Panc1 (cell line): Measurements from ENCODE around the gene CDK5R1. TPM values are rescaled to one million over a fixed set of nuclear protein-coding genes. Genes with fewer than 3 reads are reported as not detected.

ENCODE experiments used
- ATAC-seq: fragments of 200-7000 bp; cut with Tn5 transposase; 2 replicates; pipeline ENCODE4 v1.9.1; 2020; ENCODE audit warnings: mild to moderate bottlenecking, moderate library complexity
- BruUV-seq: library from RNA; stranded (reverse); fragments of 400-500 nt; replicated peaks from 2 replicates; lab custom pipeline; 2021; lab: Mats Ljungman, UMichigan
- CTCF ChIA-PET: fragments of 300-600 bp; sonication (Branson Sonifier 250); formaldehyde crosslinking; loops from one replicate; lab custom pipeline; 2022; ENCODE audit warnings: antibody characterized with exemption; lab: Charles Lee
- POLR2A ChIA-PET: fragments of 300-600 bp; sonication (Branson Sonifier 250); formaldehyde crosslinking; loops from one replicate; lab custom pipeline; 2022; ENCODE audit warnings: antibody characterized with exemption; lab: Charles Lee
- DNase-seq: peaks from one replicate; pipeline ENCODE4 v3.0.0-alpha.2; 2010; ENCODE audit warnings: low read depth, low spot score
- H3K27ac ChIP-seq: 2 replicates; pipeline ENCODE4 v1.5.1; 2011; ENCODE audit warnings: mild to moderate bottlenecking, low read length, inconsistent platforms
- H3K27me3 ChIP-seq: fragments of 200-500 bp; sonication (Bioruptor generic); 2 replicates; pipeline ENCODE4 v1.6.0; 2014; ENCODE audit warnings: low read length, inconsistent platforms; ENCODE audit not compliant: control insufficient read depth, insufficient read depth
- H3K36me3 ChIP-seq: fragments of 200-500 bp; sonication (Bioruptor generic); 2 replicates; pipeline ENCODE4 v1.5.1; 2014; ENCODE audit warnings: inconsistent platforms, mild to moderate bottlenecking, low read length, moderate library complexity; ENCODE audit not compliant: control insufficient read depth, insufficient read depth
- H3K4me1 ChIP-seq: 2 replicates; pipeline ENCODE4 v1.5.1; 2011; ENCODE audit warnings: inconsistent platforms, mild to moderate bottlenecking, low read length, moderate library complexity; ENCODE audit not compliant: control insufficient read depth, insufficient read depth
- H3K4me3 ChIP-seq, 2 experiments: 2 replicates each; pipeline ENCODE4 v1.5.1; 2011 to 2012; ENCODE audit warnings: low read depth in 2 of 2, low read length in 2 of 2, mild to moderate bottlenecking in 2 of 2, inconsistent platforms in 1 of 2, moderate library complexity in 1 of 2
- H3K9me3 ChIP-seq: fragments of 200-500 bp; sonication (Bioruptor generic); 2 replicates; pipeline ENCODE4 v1.5.1; 2014; ENCODE audit warnings: low read depth, mild to moderate bottlenecking, inconsistent platforms, low read length, moderate library complexity; ENCODE audit not compliant: control insufficient read depth, insufficient read depth
- CTCF ChIP-seq: fragments of 450-650 bp; IDR thresholded peaks from 2 replicates; pipeline ENCODE4 v1.5.1; 2017; ENCODE audit warnings: mild to moderate bottlenecking
- POLR2AphosphoS5 ChIP-seq: IDR thresholded peaks from 2 replicates; pipeline ENCODE4 v1.6.1; 2012; ENCODE audit warnings: mild to moderate bottlenecking, low read depth, low read length, moderate library complexity
- REST ChIP-seq, 2 experiments: IDR thresholded peaks; 2 replicates each; pipeline ENCODE4 v1.6.1; 2011 to 2012; ENCODE audit warnings: low read depth in 2 of 2, control low read depth in 1 of 2, low read length in 1 of 2, mild to moderate bottlenecking in 1 of 2, moderate library complexity in 1 of 2; ENCODE audit not compliant: insufficient read depth in 1 of 2
- SIN3A ChIP-seq: IDR thresholded peaks from 2 replicates; pipeline ENCODE4 v1.6.1; 2012; ENCODE audit warnings: low read depth, mild to moderate bottlenecking, low read length, moderate library complexity, borderline replicate concordance; ENCODE audit not compliant: insufficient read depth
- TCF7L2 ChIP-seq: IDR thresholded peaks from 2 replicates; pipeline ENCODE4 v1.6.1; 2011; ENCODE audit warnings: mild to moderate bottlenecking, low read depth, low read length, inconsistent platforms
- in situ Hi-C: cut with HindIII; loops from 2 replicates; pipeline ENCODE4 v1.10.0; 2016; ENCODE audit warnings: low sequenced_read_pairs, low pct_unique_long_range_greater_than_20kb
- intact Hi-C: fragments of 100-400 bp; cut with micrococcal nuclease; formaldehyde crosslinking; loops from one replicate; pipeline ENCODE4 v1.10.0; 2022; ENCODE audit not compliant: unreplicated experiment
- total RNA-seq: library from RNA; stranded (reverse); gene quantifications from one replicate; pipeline ENCODE4 v1.2.1, GENCODE V29; 2021; ENCODE audit not compliant: unreplicated experiment

The CDK5R1 gene
- total RNA-seq, 1 experiment from 2014 or later: 7.9 TPM

- Histone ChIP-seq H3K9me3 (no peaks in the 10 kb centered on the region), H3K4me3 (no peak overlapping the region), H3K27ac (no peak overlapping the region), H3K27me3 (0 out of 2 replicates have a peak, but pooled peaks cover 8% of the 10 kb centered on the region), H3K36me3 (no peaks in the 10 kb centered on the region), H3K4me1 (no peaks in the 10 kb centered on the region)
- intact Hi-C loops (no loop called here), in situ Hi-C loops (no loop called here)
- DNase-seq (no peak), ATAC-seq (no peak)
- CTCF ChIA-PET: no interaction called here
- BruUV-seq: no TSS peak
- no peak for TF ChIP-seq REST (IDR thresholded peaks at IDR 0.05; ENCODE audit: insufficient read depth in 1 of 2, low read depth in 2 of 2, low read length in 1 of 2)
- no peak for TF ChIP-seq POLR2AphosphoS5
- TF ChIP-seq CTCF: no peak
- TF ChIP-seq TCF7L2: no peak
- TF ChIP-seq SIN3A: no peak
- POLR2A ChIA-PET: no interaction called here
Measured at GRCh38 chr17:32528825-32529224, 42.0 kb downstream of the CDK5R1 start.

GRCh38 chr17:32529604-32530003 lies 42.8 kb downstream of the CDK5R1 start:
- intact Hi-C loops (no loop called here), in situ Hi-C loops (no loop called here)
- ChIA-PET POLR2A (no interaction called here), CTCF (no interaction called here)
- H3K9me3 ChIP-seq: no peaks in the 10 kb centered on the region
- no peaks in the 10 kb centered on the region for H3K4me1 ChIP-seq
- no peak overlapping the region for H3K27ac ChIP-seq
- TF ChIP-seq REST (IDR thresholded peaks at IDR 0.05; ENCODE audit: insufficient read depth in 1 of 2, low read depth in 2 of 2, low read length in 1 of 2): no peak
- no peak for TF ChIP-seq POLR2AphosphoS5
- no peak for TF ChIP-seq SIN3A
- TF ChIP-seq CTCF: no peak
- TF ChIP-seq TCF7L2: no peak
- no peaks in the 10 kb centered on the region for H3K36me3 ChIP-seq
- no peak overlapping the region for H3K4me3 ChIP-seq
- H3K27me3 ChIP-seq: 0 out of 2 replicates have a peak, but pooled peaks cover 8% of the 10 kb centered on the region
- ATAC-seq: no peak
- BruUV-seq: no TSS peak
- no peak for DNase-seq
